ENCODE measurements around the gene CYLD.

DNA sequence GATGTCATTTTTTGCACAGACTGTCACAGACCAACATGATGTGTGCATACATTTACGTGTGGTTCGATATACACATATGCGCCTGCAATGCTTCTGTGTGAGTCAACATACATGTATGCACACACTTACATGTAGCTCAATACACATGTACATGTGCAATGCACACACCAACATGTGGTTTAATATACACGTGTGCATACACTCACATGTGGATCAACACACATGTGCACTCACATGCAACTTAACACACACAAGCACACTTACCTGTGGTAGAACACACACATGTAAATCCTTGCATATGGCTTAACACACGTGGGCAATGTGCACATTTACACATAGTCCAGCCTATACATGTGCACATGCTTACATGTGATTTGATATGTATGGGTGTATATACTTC, 97.5 kb downstream of the CYLD start:
- no peak for TF ChIP-seq POLR2A (IDR thresholded peaks at IDR 0.05)
- no peak for TF ChIP-seq POLR2AphosphoS5 (IDR thresholded peaks at IDR 0.05)

All from sigmoid colon (tissue), 4 donors.